ENCODE data around the gene TEX30.

The TEX30 gene

GRCh38 chr13:102763741-102764140 lies 9.8 kb downstream of the TEX30 start:
- H3K27me3 ChIP-seq (ENCODE audit: insufficient read depth, low read length): no peaks in the 10 kb centered on the region
- H3K9me3 ChIP-seq (ENCODE audit: insufficient read depth, low read depth, low read length): no peaks in the 10 kb centered on the region
- WGBS: 91% methylated on average over 1 of the region's 1 CpG
- no peak overlapping the region for H3K27ac ChIP-seq (ENCODE audit: low read depth, low read length)
- H3K9ac ChIP-seq (ENCODE audit: low read depth, low read length): no peak overlapping the region
- peaks cover 4% of the 10 kb centered on the region; the same call in 1 of the 2 replicates for H3K4me1 ChIP-seq (ENCODE audit: insufficient read depth, low read length)
- no peak overlapping the region for H3K4me3 ChIP-seq (ENCODE audit: low read length)
- peaks cover 22% of the 10 kb centered on the region for H3K36me3 ChIP-seq (ENCODE audit: insufficient read depth, low read length)

GRCh38 chr13:102761071-102761470 lies 12.5 kb downstream of the TEX30 start:
- H3K27ac ChIP-seq (ENCODE audit: low read depth, low read length): no peak overlapping the region
- peaks cover 6% of the 10 kb centered on the region for H3K36me3 ChIP-seq (ENCODE audit: insufficient read depth, low read length)
- H3K9me3 ChIP-seq (ENCODE audit: insufficient read depth, low read depth, low read length): no peaks in the 10 kb centered on the region
- no peak overlapping the region for H3K4me3 ChIP-seq (ENCODE audit: low read length)
- H3K4me1 ChIP-seq (ENCODE audit: insufficient read depth, low read length): peaks cover 4% of the 10 kb centered on the region; the same call in 1 of the 2 replicates
- no CpG with 5 or more reads among the region's 1 CpG for WGBS
- H3K27me3 ChIP-seq (ENCODE audit: insufficient read depth, low read length): no peaks in the 10 kb centered on the region
- H3K9ac ChIP-seq (ENCODE audit: low read depth, low read length): no peak overlapping the region

GRCh38 chr13:102758842-102759241 lies 14.7 kb downstream of the TEX30 start:
- H3K27me3 ChIP-seq (ENCODE audit: insufficient read depth, low read length): no peaks in the 10 kb centered on the region
- WGBS: 93% methylated on average over 2 of the region's 2 CpGs
- no peaks in the 10 kb centered on the region for H3K9me3 ChIP-seq (ENCODE audit: insufficient read depth, low read depth, low read length)
- peaks cover 4% of the 10 kb centered on the region; the same call in 1 of the 2 replicates for H3K4me1 ChIP-seq (ENCODE audit: insufficient read depth, low read length)
- H3K27ac ChIP-seq (ENCODE audit: low read depth, low read length): no peak overlapping the region
- H3K9ac ChIP-seq (ENCODE audit: low read depth, low read length): no peak overlapping the region
- H3K4me3 ChIP-seq (ENCODE audit: low read length): no peak overlapping the region
- no peaks in the 10 kb centered on the region for H3K36me3 ChIP-seq (ENCODE audit: insufficient read depth, low read length)

- WGBS: 100% methylated on average over 1 of the region's 1 CpG
- Histone ChIP-seq H3K9me3 (ENCODE audit: insufficient read depth, low read depth, low read length) (no peaks in the 10 kb centered on the region), H3K4me1 (ENCODE audit: insufficient read depth, low read length) (peaks cover 4% of the 10 kb centered on the region; the same call in 1 of the 2 replicates), H3K27me3 (ENCODE audit: insufficient read depth, low read length) (no peaks in the 10 kb centered on the region), H3K4me3 (ENCODE audit: low read length) (no peak overlapping the region), H3K27ac (ENCODE audit: low read depth, low read length) (no peak overlapping the region), H3K36me3 (ENCODE audit: insufficient read depth, low read length) (no peaks in the 10 kb centered on the region), H3K9ac (ENCODE audit: low read depth, low read length) (no peak overlapping the region)
These were observed 16.6 kb downstream of the TEX30 start for GRCh38 chr13:102757006-102757405.

- no peak overlapping the region for H3K27ac ChIP-seq (ENCODE audit: low read depth, low read length)
- H3K9me3 ChIP-seq (ENCODE audit: insufficient read depth, low read depth, low read length): no peaks in the 10 kb centered on the region
- H3K4me1 ChIP-seq (ENCODE audit: insufficient read depth, low read length): no peaks in the 10 kb centered on the region
- no peaks in the 10 kb centered on the region for H3K27me3 ChIP-seq (ENCODE audit: insufficient read depth, low read length)
- no peaks in the 10 kb centered on the region for H3K36me3 ChIP-seq (ENCODE audit: insufficient read depth, low read length)
- H3K4me3 ChIP-seq (ENCODE audit: low read length): no peak overlapping the region
- WGBS: 90% methylated on average over 3 of the region's 3 CpGs
- no peak overlapping the region for H3K9ac ChIP-seq (ENCODE audit: low read depth, low read length)
These were observed 21.7 kb downstream of the TEX30 start for GRCh38 chr13:102751886-102752285.

GRCh38 chr13:102742506-102742905 lies 31.1 kb downstream of the TEX30 start:
- Histone ChIP-seq H3K9me3 (ENCODE audit: insufficient read depth, low read depth, low read length) (no peaks in the 10 kb centered on the region), H3K27me3 (ENCODE audit: insufficient read depth, low read length) (0 out of 2 replicates have a peak, but pooled peaks cover 4% of the 10 kb centered on the region), H3K9ac (ENCODE audit: low read depth, low read length) (no peak overlapping the region), H3K36me3 (ENCODE audit: insufficient read depth, low read length) (no peaks in the 10 kb centered on the region), H3K4me3 (ENCODE audit: low read length) (no peak overlapping the region), H3K4me1 (ENCODE audit: insufficient read depth, low read length) (no peaks in the 10 kb centered on the region), H3K27ac (ENCODE audit: low read depth, low read length) (no peak overlapping the region)

GRCh38 chr13:102742101-102742500 lies 31.5 kb downstream of the TEX30 start:
- H3K4me3 ChIP-seq (ENCODE audit: low read length): no peak overlapping the region
- H3K36me3 ChIP-seq (ENCODE audit: insufficient read depth, low read length): no peaks in the 10 kb centered on the region
- no peak overlapping the region for H3K27ac ChIP-seq (ENCODE audit: low read depth, low read length)
- H3K9me3 ChIP-seq (ENCODE audit: insufficient read depth, low read depth, low read length): no peaks in the 10 kb centered on the region
- 46% methylated on average over 1 of the region's 1 CpG for WGBS
- H3K4me1 ChIP-seq (ENCODE audit: insufficient read depth, low read length): no peaks in the 10 kb centered on the region
- H3K27me3 ChIP-seq (ENCODE audit: insufficient read depth, low read length): 0 out of 2 replicates have a peak, but pooled peaks cover 6% of the 10 kb centered on the region
- H3K9ac ChIP-seq (ENCODE audit: low read depth, low read length): no peak overlapping the region

- Histone ChIP-seq H3K9ac (ENCODE audit: low read depth, low read length) (no peak overlapping the region), H3K4me1 (ENCODE audit: insufficient read depth, low read length) (no peaks in the 10 kb centered on the region), H3K4me3 (ENCODE audit: low read length) (no peak overlapping the region), H3K36me3 (ENCODE audit: insufficient read depth, low read length) (no peaks in the 10 kb centered on the region), H3K27me3 (ENCODE audit: insufficient read depth, low read length) (no peaks in the 10 kb centered on the region), H3K27ac (ENCODE audit: low read depth, low read length) (no peak overlapping the region), H3K9me3 (ENCODE audit: insufficient read depth, low read depth, low read length) (no peaks in the 10 kb centered on the region)
- WGBS: 92% methylated on average over 7 of the region's 8 CpGs
These were observed 43.9 kb downstream of the TEX30 start for GRCh38 chr13:102729560-102730270.

GRCh38 chr13:102726430-102726829 lies 47.2 kb downstream of the TEX30 start:
- no peaks in the 10 kb centered on the region for H3K27me3 ChIP-seq (ENCODE audit: insufficient read depth, low read length)
- H3K4me3 ChIP-seq (ENCODE audit: low read length): no peak overlapping the region
- H3K9ac ChIP-seq (ENCODE audit: low read depth, low read length): no peak overlapping the region
- no peak overlapping the region for H3K27ac ChIP-seq (ENCODE audit: low read depth, low read length)
- WGBS: 96% methylated on average over 2 of the region's 2 CpGs
- no peaks in the 10 kb centered on the region for H3K4me1 ChIP-seq (ENCODE audit: insufficient read depth, low read length)
- no peaks in the 10 kb centered on the region for H3K36me3 ChIP-seq (ENCODE audit: insufficient read depth, low read length)
- no peaks in the 10 kb centered on the region for H3K9me3 ChIP-seq (ENCODE audit: insufficient read depth, low read depth, low read length)

GRCh38 chr13:102724923-102725322 lies 48.7 kb downstream of the TEX30 start:
- no peaks in the 10 kb centered on the region for H3K36me3 ChIP-seq (ENCODE audit: insufficient read depth, low read length)
- no peaks in the 10 kb centered on the region for H3K27me3 ChIP-seq (ENCODE audit: insufficient read depth, low read length)
- H3K4me3 ChIP-seq (ENCODE audit: low read length): no peak overlapping the region
- WGBS: 97% methylated on average over 6 of the region's 6 CpGs
- no peaks in the 10 kb centered on the region for H3K4me1 ChIP-seq (ENCODE audit: insufficient read depth, low read length)
- no peaks in the 10 kb centered on the region for H3K9me3 ChIP-seq (ENCODE audit: insufficient read depth, low read depth, low read length)
- no peak overlapping the region for H3K9ac ChIP-seq (ENCODE audit: low read depth, low read length)
- no peak overlapping the region for H3K27ac ChIP-seq (ENCODE audit: low read depth, low read length)

GRCh38 chr13:102721800-102722231 lies 51.8 kb downstream of the TEX30 start:
- 90% methylated on average over 1 of the region's 1 CpG for WGBS

GRCh38 chr13:102718746-102719145 lies 54.8 kb downstream of the TEX30 start:
- H3K36me3 ChIP-seq (ENCODE audit: insufficient read depth, low read length): no peaks in the 10 kb centered on the region
- no peaks in the 10 kb centered on the region for H3K4me1 ChIP-seq (ENCODE audit: insufficient read depth, low read length)
- H3K27me3 ChIP-seq (ENCODE audit: insufficient read depth, low read length): no peaks in the 10 kb centered on the region
- H3K27ac ChIP-seq (ENCODE audit: low read depth, low read length): no peak overlapping the region
- 93% methylated on average over 2 of the region's 2 CpGs for WGBS
- H3K9me3 ChIP-seq (ENCODE audit: insufficient read depth, low read depth, low read length): no peaks in the 10 kb centered on the region
- no peak overlapping the region for H3K9ac ChIP-seq (ENCODE audit: low read depth, low read length)
- H3K4me3 ChIP-seq (ENCODE audit: low read length): no peak overlapping the region

More at GRCh38 chr13:102721800-102722231, 51.8 kb downstream of the TEX30 start:
- Histone ChIP-seq H3K27me3 (ENCODE audit: insufficient read depth, low read length) (no peaks in the 10 kb centered on the region), H3K4me1 (ENCODE audit: insufficient read depth, low read length) (no peaks in the 10 kb centered on the region), H3K27ac (ENCODE audit: low read depth, low read length) (no peak overlapping the region), H3K36me3 (ENCODE audit: insufficient read depth, low read length) (no peaks in the 10 kb centered on the region), H3K4me3 (ENCODE audit: low read length) (no peak overlapping the region), H3K9ac (ENCODE audit: low read depth, low read length) (no peak overlapping the region), H3K9me3 (ENCODE audit: insufficient read depth, low read depth, low read length) (no peaks in the 10 kb centered on the region)

Data from HUES64 (cell line).